Measurements from ENCODE around the gene SP110.

DNA sequence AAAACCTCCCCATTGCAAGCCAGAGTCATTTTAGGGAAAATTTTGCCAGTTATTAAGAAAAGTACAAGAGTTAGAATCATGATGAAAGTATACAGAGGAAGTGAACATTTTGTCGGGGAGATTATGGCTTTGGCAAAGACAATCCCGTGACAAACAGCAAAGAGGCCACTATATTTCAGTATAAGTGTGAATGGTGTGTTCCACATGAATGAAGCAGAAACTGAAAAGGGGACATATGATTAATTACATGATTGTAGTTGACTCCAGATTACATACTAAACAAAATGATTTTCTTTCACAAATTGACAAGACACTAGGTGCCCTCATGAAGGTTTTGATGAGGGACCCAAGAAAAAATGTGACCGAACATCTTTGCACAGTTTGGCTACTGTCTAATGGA lies 47.8 kb upstream of the SP110 start:
- TF ChIP-seq YY1 (IDR thresholded peaks at IDR 0.05; ENCODE audit: insufficient read depth, insufficient read length), result no peak
- no peak for TF ChIP-seq ZNF274 (IDR thresholded peaks at IDR 0.05; ENCODE audit: low read depth, low read length)

Measured in NT2/D1 (cell line).